HG02798 (cell line): ENCODE data around the gene DDX39B.

Experiments
- ATAC-seq: cut with Tn5 transposase; IDR thresholded peaks from one replicate; pipeline ENCODE4 v1.9.1; 2021; ENCODE audit warnings: mild to moderate bottlenecking; ENCODE audit not compliant: unreplicated experiment, poor library complexity

Gene DDX39B

DNA sequence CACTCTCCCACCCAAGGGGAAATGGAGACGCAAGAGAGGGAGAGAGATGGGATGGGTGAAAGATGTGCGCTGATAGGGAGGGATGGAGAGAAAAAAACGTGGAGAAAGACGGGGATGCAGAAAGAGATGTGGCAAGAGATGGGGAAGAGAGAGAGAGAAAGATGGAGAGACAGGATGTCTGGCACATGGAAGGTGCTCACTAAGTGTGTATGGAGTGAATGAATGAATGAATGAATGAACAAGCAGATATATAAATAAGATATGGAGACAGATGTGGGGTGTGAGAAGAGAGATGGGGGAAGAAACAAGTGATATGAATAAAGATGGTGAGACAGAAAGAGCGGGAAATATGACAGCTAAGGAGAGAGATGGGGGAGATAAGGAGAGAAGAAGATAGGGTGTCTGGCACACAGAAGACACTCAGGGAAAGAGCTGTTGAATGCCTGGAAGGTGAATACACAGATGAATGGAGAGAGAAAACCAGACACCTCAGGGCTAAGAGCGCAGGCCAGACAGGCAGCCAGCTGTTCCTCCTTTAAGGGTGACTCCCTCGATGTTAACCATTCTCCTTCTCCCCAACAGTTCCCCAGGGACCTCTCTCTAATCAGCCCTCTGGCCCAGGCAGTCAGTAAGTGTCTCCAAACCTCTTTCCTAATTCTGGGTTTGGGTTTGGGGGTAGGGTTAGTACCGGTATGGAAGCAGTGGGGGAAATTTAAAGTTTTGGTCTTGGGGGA lies 34.3 kb upstream of the DDX39B start:
- no peak for ATAC-seq

DNA sequence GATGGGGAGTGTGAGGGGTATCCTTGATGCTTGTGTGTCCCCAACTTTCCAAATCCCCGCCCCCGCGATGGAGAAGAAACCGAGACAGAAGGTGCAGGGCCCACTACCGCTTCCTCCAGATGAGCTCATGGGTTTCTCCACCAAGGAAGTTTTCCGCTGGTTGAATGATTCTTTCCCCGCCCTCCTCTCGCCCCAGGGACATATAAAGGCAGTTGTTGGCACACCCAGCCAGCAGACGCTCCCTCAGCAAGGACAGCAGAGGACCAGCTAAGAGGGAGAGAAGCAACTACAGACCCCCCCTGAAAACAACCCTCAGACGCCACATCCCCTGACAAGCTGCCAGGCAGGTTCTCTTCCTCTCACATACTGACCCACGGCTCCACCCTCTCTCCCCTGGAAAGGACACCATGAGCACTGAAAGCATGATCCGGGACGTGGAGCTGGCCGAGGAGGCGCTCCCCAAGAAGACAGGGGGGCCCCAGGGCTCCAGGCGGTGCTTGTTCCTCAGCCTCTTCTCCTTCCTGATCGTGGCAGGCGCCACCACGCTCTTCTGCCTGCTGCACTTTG lies 33.6 kb upstream of the DDX39B start, which contains the start of gene TNF:
Gene TNF (plus strand): TSS at position 231 of the 567 bp plus-strand sequence. CDS start 177 bp downstream, at position 408.
- no peak for ATAC-seq

DNA sequence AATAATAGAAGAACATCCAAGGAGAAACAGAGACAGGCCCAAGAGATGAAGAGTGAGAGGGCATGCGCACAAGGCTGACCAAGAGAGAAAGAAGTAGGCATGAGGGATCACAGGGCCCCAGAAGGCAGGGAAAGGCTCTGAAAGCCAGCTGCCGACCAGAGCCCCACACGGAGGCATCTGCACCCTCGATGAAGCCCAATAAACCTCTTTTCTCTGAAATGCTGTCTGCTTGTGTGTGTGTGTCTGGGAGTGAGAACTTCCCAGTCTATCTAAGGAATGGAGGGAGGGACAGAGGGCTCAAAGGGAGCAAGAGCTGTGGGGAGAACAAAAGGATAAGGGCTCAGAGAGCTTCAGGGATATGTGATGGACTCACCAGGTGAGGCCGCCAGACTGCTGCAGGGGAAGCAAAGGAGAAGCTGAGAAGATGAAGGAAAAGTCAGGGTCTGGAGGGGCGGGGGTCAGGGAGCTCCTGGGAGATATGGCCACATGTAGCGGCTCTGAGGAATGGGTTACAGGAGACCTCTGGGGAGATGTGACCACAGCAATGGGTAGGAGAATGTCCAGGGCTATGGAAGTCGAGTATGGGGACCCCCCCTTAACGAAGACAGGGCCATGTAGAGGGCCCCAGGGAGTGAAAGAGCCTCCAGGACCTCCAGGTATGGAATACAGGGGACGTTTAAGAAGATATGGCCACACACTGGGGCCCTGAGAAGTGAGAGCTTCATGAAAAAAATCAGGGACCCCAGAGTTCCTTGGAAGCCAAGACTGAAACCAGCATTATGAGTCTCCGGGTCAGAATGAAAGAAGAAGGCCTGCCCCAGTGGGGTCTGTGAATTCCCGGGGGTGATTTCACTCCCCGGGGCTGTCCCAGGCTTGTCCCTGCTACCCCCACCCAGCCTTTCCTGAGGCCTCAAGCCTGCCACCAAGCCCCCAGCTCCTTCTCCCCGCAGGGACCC lies 32.6 kb upstream of the DDX39B start:
- no peak for ATAC-seq

DNA sequence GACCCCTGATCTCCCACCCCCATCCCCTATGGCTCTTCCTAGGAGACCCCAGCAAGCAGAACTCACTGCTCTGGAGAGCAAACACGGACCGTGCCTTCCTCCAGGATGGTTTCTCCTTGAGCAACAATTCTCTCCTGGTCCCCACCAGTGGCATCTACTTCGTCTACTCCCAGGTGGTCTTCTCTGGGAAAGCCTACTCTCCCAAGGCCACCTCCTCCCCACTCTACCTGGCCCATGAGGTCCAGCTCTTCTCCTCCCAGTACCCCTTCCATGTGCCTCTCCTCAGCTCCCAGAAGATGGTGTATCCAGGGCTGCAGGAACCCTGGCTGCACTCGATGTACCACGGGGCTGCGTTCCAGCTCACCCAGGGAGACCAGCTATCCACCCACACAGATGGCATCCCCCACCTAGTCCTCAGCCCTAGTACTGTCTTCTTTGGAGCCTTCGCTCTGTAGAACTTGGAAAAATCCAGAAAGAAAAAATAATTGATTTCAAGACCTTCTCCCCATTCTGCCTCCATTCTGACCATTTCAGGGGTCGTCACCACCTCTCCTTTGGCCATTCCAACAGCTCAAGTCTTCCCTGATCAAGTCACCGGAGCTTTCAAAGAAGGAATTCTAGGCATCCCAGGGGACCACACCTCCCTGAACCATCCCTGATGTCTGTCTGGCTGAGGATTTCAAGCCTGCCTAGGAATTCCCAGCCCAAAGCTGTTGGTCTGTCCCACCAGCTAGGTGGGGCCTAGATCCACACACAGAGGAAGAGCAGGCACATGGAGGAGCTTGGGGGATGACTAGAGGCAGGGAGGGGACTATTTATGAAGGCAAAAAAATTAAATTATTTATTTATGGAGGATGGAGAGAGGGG lies 31.7 kb upstream of the DDX39B start:
- no peak for ATAC-seq

DNA sequence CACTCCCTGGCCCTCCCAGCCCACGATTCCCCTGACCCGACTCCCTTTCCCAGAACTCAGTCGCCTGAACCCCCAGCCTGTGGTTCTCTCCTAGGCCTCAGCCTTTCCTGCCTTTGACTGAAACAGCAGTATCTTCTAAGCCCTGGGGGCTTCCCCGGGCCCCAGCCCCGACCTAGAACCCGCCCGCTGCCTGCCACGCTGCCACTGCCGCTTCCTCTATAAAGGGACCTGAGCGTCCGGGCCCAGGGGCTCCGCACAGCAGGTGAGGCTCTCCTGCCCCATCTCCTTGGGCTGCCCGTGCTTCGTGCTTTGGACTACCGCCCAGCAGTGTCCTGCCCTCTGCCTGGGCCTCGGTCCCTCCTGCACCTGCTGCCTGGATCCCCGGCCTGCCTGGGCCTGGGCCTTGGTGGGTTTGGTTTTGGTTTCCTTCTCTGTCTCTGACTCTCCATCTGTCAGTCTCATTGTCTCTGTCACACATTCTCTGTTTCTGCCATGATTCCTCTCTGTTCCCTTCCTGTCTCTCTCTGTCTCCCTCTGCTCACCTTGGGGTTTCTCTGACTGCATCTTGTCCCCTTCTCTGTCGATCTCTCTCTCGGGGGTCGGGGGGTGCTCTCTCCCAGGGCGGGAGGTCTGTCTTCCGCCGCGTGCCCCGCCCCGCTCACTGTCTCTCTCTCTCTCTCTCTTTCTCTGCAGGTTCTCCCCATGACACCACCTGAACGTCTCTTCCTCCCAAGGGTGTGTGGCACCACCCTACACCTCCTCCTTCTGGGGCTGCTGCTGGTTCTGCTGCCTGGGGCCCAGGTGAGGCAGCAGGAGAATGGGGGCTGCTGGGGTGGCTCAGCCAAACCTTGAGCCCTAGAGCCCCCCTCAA lies 30.5 kb upstream of the DDX39B start, which contains the start of gene LTA:
Gene LTA (plus strand): TSS at position 249 of the 871 bp plus-strand sequence. CDS start 454 bp downstream, at position 703.
- peak; percentile 41 for ATAC-seq

DNA sequence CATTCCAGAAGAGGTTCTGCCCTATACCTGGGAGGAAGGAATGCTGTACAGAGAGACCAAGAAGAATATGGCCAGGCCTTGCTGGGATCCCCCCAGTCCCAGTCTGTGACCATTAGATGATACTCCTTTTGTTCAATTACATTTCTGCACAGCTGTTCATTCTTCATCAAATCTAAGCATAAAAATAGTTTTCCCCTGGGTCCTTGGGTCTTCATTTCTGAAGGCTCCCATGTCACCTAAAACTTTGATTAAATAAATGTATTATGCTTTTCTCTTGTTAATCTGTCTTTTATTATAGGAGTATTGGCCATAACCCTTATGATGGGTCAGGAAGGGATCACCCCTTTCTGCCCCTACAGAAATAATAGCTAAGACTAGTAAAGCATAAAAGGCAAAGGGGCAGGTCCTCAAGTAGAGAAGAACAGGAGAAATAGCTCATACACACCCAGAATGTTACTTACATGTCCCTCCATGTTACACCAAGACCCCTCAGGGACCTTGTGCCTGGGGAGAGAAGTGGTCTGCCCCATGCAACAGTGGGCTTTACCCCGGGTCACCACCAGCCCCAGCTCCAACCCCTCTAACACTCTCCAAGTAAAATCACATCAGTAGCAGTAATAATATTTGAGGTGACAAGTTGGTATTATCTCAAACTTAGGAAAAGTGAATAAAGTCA lies 28.2 kb upstream of the DDX39B start:
- no peak for ATAC-seq

DNA sequence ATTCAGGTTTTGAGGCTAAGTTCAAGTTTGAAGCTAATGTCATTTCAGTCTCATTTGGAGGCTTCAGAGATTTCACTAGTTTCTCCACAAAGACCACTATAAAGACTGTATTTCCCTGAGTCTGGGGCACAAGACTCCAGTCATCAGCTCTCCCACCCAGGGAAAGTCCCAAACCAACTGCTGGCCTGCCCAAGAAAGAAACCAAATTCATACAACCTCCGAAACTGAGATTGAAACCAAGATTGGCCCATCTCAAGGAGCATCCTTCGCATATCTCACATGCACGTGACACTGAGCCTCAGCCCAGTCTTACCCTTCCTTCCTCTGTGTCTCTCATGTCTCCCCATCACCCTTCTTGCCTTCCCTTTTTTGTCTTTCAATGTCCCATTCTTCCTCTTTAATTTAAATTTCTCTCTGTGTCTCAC lies 26.7 kb upstream of the DDX39B start:
- ATAC-seq, result peak; percentile 75

DNA sequence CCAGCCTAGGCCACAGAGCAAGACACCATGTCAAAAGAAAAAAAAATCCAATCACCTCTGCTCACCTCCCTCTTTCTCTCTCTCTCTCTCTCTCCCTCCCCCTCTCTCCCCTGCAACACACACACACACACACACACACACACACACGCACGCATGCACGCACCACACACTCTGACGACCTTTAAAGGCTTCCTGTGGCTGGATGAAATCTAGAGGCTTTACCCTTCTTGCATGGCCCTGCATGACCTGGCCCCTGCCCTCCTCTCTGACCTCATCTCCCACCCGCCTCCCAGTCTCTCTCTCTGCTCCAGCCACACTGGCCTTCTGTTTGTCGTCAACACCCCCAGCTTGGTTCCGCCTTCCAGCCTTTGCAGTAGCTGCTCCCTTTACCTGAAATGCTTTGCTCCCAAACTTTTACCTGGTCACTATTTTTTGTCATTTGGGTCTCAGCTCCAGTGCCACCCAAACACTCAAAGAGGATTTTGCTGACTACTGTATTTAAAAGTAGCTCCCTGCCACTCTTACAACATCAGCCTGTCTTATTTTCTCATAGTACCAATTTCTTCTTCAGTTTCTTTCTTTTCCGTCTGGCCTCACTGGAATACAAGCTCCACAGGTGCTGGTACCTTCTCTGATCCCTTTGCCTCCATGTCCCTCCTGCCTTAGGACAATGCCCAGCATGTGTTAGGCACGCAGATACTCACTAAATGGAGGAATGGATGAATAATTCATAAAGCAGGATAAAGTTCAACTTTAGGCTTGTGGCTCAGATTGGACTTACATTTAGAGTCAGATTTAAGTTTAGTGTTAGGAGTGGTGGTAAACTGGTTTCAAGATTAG lies 25.9 kb upstream of the DDX39B start:
- no peak for ATAC-seq

DNA sequence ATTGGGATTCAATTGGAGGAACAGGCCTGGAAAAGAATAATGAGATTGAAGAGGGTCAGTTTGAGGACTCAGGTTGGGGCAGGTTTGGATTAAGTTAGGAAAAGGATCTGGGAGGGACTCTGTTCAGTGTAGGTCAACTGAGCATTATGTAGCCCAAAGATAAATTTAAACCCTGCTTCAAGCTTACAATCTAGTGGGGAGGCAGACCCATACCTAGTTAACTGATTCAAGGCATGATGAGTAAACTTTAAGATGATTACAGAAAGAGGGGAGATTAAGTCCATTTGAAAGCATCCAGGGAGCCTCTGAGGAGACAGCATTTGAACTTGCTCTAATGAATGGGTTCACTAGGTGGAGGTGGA lies 18.9 kb upstream of the DDX39B start:
- ATAC-seq, result no peak

DNA sequence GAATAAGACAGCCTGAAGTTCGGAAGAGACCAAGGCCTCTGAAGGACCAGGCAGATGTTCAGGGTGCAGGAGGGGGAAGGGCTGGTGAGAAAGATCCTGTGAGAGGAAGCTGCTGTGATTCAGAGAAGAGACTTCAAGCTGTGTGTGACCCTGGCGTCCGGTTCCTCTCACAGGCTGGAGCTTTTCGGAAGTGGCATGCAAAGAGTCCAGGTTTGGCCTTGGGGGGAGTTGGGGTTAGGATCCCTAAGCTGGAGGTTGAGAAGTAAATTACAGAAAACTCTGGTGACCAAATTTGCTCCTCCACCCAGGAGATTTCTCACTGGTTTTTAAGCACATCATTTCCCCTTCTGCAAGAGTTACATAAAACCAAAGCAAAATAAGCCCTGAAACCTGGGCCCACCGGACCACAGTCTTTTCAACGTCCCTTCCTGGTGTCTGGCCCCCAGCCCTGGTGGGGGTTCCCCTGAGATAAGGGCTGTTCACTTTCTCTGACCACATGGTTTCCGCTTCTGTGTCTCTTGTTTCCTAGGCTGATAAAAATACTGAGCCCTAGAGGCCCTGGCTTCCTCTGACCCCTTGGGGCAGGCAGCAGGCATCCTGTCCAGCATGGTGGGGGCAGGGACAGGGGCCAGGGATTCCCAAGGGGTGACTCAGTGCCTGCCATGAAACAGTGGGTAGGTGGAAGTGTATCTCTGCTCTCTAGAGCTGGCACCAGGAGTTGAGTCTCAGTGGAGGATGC lies 18.3 kb upstream of the DDX39B start:
- ATAC-seq, result peak; percentile 65

DNA sequence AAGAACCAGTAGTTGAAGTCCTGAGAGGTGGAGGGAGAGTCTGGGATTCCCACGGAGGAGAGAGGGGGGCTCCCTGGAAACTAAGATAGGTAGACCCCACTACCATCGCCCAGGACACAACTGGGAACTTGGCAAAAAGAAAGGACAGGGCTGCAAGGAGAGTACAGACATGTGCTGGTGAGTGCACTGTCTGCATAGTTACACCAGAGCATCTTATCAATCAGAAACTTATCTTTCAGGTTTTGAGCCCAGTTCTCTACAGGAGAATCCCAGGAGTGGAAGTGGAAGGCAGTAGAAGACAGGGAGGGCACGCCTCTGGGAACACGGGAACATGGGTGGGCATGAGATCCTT lies 17.8 kb upstream of the DDX39B start:
- no peak for ATAC-seq

DNA sequence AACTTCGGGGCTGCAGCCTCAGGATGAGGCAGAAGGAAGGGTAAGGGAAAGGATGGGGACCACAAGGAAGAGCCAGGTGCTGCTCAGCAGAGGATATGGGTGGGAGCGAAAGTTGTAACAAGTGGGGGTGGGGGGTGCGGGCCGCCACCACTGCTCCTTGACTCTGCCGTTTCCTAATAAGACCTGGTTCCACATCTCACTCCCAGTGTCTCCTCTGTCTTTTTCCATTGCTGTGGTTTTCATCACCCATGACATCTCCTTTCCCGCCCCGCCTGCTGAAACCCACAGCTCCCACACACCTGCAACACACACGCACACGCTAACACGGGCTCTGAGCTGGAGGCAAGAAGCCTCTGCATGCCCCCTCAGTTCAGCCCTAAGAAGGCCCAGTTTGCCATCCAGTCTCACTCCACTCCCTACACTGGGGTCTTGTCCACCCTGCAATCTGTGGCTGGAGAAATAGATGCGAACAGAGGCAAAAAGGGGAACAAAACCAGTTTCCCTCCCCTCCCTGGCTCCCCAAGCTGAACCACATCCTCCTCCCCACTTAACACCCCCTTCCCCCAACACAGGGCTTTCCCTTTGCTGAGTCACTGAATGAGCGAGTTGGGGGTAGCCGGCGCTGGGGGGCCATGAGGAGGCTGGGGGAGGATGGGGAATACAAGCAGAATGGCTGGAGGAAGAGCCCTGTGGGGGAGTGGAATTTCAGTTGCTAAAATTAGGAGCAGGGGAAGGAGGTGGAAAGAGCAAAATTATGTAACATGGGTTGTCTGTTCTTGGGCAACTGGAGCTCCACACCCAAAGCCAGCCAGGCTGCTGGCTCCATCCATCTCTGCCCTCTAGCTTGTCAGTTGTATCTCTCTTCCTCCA lies 17.1 kb upstream of the DDX39B start:
- ATAC-seq, result no peak

DNA sequence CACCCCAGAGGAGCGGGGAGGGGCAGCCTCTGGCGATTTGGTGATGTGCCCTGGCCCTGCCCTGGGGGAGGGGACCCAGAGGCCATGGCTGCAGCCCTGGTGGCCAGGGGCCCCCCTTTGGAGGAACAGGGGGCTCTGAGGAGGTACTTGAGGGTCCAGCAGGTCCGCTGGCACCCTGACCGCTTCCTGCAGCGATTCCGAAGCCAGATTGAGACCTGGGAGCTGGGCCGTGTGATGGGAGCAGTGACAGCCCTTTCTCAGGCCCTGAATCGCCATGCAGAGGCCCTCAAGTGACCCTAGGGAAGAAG lies 16.5 kb upstream of the DDX39B start:
- no peak for ATAC-seq

DNA sequence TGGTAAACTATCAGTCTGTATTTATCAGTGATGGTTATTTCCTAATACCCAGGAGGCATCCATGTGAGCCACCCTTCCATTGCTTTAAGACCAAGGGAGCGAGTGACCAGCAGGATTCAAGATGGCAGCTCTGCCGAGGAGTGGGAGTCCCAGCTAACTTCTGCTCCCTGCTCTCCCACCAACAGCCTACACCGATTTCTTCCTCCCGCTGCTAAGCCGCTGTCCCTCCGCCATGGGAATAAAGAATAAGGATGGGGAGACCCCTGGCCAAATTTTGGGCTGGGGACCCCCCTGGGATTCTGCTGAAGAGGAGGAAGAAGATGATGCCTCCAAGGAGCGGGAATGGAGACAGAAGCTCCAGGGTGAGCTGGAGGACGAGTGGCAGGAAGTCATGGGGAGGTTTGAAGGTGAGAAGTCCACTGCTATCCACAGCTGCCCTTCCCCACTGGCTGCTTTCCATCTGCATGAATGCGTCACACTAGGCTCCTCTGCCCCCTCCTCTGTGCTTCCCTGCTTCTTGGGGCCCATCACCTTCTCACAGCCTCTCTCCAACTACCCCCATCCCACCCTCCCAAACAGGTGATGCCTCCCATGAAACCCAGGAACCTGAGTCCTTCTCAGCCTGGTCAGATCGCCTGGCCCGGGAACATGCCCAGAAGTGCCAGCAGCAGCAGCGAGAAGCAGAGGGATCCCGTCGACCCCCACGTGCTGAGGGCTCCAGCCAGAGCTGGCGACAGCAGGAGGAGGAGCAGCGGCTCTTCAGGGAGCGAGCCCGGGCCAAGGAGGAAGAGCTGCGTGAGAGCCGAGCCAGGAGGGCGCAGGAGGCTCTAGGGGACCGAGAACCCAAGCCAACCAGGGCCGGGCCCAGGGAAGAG lies 15.9 kb upstream of the DDX39B start:
- no peak for ATAC-seq

DNA sequence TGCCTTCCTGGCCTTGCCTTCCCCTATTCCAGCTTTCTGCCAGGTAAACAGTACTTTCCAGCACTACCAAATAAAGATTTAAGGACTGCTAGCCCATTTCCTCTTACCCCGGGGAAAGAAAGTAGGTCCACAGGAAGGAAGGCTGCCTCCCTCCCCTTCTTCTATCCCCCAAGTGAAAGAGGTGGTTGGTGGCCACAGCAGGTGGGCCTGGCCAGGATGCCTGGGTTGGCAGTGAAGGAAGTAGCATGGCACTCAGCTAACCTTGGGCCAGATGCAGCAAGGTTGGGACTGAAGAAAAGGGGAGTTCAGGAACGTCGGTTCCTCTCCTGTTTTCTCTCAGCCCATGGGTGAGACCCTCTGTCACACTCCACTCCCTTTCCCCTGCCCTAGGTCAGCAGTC lies 14.5 kb upstream of the DDX39B start:
- no peak for ATAC-seq
